ENCODE data around the gene GLI1.
"Not testable (repeated sequence)": the region's sequence is repeated elsewhere in the genome, so short reads cannot be mapped to it uniquely, and the experiment has no call there.

GLI1 gene

GRCh38 chr12:57498132-57498502 lies 38.5 kb downstream of the GLI1 start:
- DNase-seq (ENCODE audit: low read depth): no peak

- DNase-seq (ENCODE audit: low read depth): no peak
Measured at GRCh38 chr12:57498571-57498970, 39.0 kb downstream of the GLI1 start.

GRCh38 chr12:57500213-57500612 lies 40.6 kb downstream of the GLI1 start:
- no peak for DNase-seq (ENCODE audit: low read depth)

GRCh38 chr12:57502311-57502969 lies 42.9 kb downstream of the GLI1 start:
- DNase-seq (ENCODE audit: low read depth): not testable (repeated sequence)

- not testable (repeated sequence) for DNase-seq (ENCODE audit: low read depth)
Measured at GRCh38 chr12:57506541-57506940, 47.0 kb downstream of the GLI1 start.

- not testable (repeated sequence) for DNase-seq (ENCODE audit: low read depth)
Measured at GRCh38 chr12:57507796-57508195, 48.2 kb downstream of the GLI1 start.

GRCh38 chr12:57511161-57511560 lies 51.6 kb downstream of the GLI1 start:
- no peak for DNase-seq (ENCODE audit: low read depth)

GRCh38 chr12:57511588-57512325 lies 52.2 kb downstream of the GLI1 start:
- DNase-seq (ENCODE audit: low read depth): no peak

GRCh38 chr12:57512665-57513064 lies 53.1 kb downstream of the GLI1 start:
- DNase-seq (ENCODE audit: low read depth): no peak

GRCh38 chr12:57513266-57513665 lies 53.7 kb downstream of the GLI1 start:
- no peak for DNase-seq (ENCODE audit: low read depth)

GRCh38 chr12:57513677-57514076 lies 54.1 kb downstream of the GLI1 start:
- DNase-seq (ENCODE audit: low read depth): not testable (repeated sequence)

- DNase-seq (ENCODE audit: low read depth): not testable (repeated sequence)
Measured at GRCh38 chr12:57514246-57514645, 54.7 kb downstream of the GLI1 start.

- no peak for DNase-seq (ENCODE audit: low read depth)
Measured at GRCh38 chr12:57514720-57515407, 55.3 kb downstream of the GLI1 start.

GRCh38 chr12:57515408-57515933 lies 55.9 kb downstream of the GLI1 start:
- no peak for DNase-seq (ENCODE audit: low read depth)

- DNase-seq (ENCODE audit: low read depth): no peak
Measured at GRCh38 chr12:57515934-57516541, 56.5 kb downstream of the GLI1 start.

GRCh38 chr12:57516617-57517153 lies 57.1 kb downstream of the GLI1 start:
- DNase-seq (ENCODE audit: low read depth): no peak

- DNase-seq (ENCODE audit: low read depth): no peak
Measured at GRCh38 chr12:57517187-57517586, 57.6 kb downstream of the GLI1 start.

- not testable (repeated sequence) for DNase-seq (ENCODE audit: low read depth)
Measured at GRCh38 chr12:57517718-57518117, 58.1 kb downstream of the GLI1 start.

- DNase-seq (ENCODE audit: low read depth): no peak
Measured at GRCh38 chr12:57518176-57518919, 58.8 kb downstream of the GLI1 start.

- no peak for DNase-seq (ENCODE audit: low read depth)
Measured at GRCh38 chr12:57518920-57519795, 59.6 kb downstream of the GLI1 start.

- no peak for DNase-seq (ENCODE audit: low read depth)
Measured at GRCh38 chr12:57519796-57520052, 60.1 kb downstream of the GLI1 start.
